Measurements from ENCODE around the gene ZCCHC24. TPM values are rescaled to one million over a fixed set of nuclear protein-coding genes. Genes with fewer than 3 reads are reported as not detected.

The ZCCHC24 gene
- total and polyA plus RNA-seq, 4 donors, result 7.8 to 23.9 (median 14.8) TPM

- H3K9ac ChIP-seq (ENCODE audit: low read depth in 1 of 2, low read length in 2 of 2), result no peak overlapping the region
- WGBS, result 94% methylated on average over 5 of the region's 5 CpGs
- no peaks in the 10 kb centered on the region for H3K27me3 ChIP-seq (ENCODE audit: control insufficient read depth in 4 of 4, insufficient read depth in 4 of 4, low read length in 3 of 4)
- H3K4me1 ChIP-seq (ENCODE audit: control insufficient read depth in 4 of 4, insufficient read depth in 4 of 4, low read length in 3 of 4), result peaks cover 28 to 82% (median 67%) of the 10 kb centered on the region in 4 donors
- H3K9me3 ChIP-seq (ENCODE audit: control insufficient read depth in 4 of 4, low read length in 3 of 4), result no peaks in the 10 kb centered on the region
- H3K27ac ChIP-seq (ENCODE audit: low read depth in 1 of 2, low read length in 2 of 2), result no peak overlapping the region
- no peak overlapping the region for H3K4me3 ChIP-seq (ENCODE audit: low read depth in 1 of 3, low read length in 3 of 3)
- TF ChIP-seq NR2F2 (IDR thresholded peaks at IDR 0.05) (no peak), ZBTB33 (IDR thresholded peaks at IDR 0.05) (no peak), HNF4G (IDR thresholded peaks at IDR 0.05) (no peak), GABPA (IDR thresholded peaks at IDR 0.05 in 1 of 2, conservative IDR thresholded peaks at IDR 0.05 in 1 of 2) (no peak), SP1 (IDR thresholded peaks at IDR 0.05) (no peak), YY1 (IDR thresholded peaks at IDR 0.05) (no peak), FOXA2 (IDR thresholded peaks at IDR 0.05) (no peak), REST (IDR thresholded peaks at IDR 0.05) (no peak), HNF4A (conservative IDR thresholded peaks at IDR 0.05) (no peak), ATF3 (IDR thresholded peaks at IDR 0.05) (no peak), TAF1 (conservative IDR thresholded peaks at IDR 0.05) (no peak), JUND (IDR thresholded peaks at IDR 0.05) (no peak), RXRA (IDR thresholded peaks at IDR 0.05) (no peak), FOXA1 (IDR thresholded peaks at IDR 0.05) (no peak), CTCF (IDR thresholded peaks at IDR 0.05; ENCODE audit: low read depth, low read length, missing input control) (no peak), EGR1 (IDR thresholded peaks at IDR 0.05; ENCODE audit: low read depth in 2 of 2) (no peak)
- H3K36me3 ChIP-seq (ENCODE audit: control insufficient read depth in 4 of 4, insufficient read depth in 3 of 4, low read depth in 1 of 4, low read length in 3 of 4), result peaks cover 0 to 2% (median 0%) of the 10 kb centered on the region in 4 donors
- DNase-seq (ENCODE audit: low spot score), result no peak
These were observed 48.9 kb downstream of the ZCCHC24 start for GRCh38 chr10:79396520-79396919.

- H3K27me3 ChIP-seq (ENCODE audit: control insufficient read depth in 4 of 4, insufficient read depth in 4 of 4, low read length in 3 of 4), result no peaks in the 10 kb centered on the region
- 87% methylated on average over 5 of the region's 5 CpGs for WGBS
- H3K9me3 ChIP-seq (ENCODE audit: control insufficient read depth in 4 of 4, low read length in 3 of 4), result no peaks in the 10 kb centered on the region
- no peak overlapping the region for H3K4me3 ChIP-seq (ENCODE audit: low read depth in 1 of 3, low read length in 3 of 3)
- H3K9ac ChIP-seq (ENCODE audit: low read depth in 1 of 2, low read length in 2 of 2), result no peak overlapping the region
- peaks cover 26 to 71% (median 51%) of the 10 kb centered on the region in 4 donors for H3K4me1 ChIP-seq (ENCODE audit: control insufficient read depth in 4 of 4, insufficient read depth in 4 of 4, low read length in 3 of 4)
- H3K27ac ChIP-seq (ENCODE audit: low read depth in 1 of 2, low read length in 2 of 2), result peak overlapping the region in 1 of 2 donors; percentile 28
- no peak for DNase-seq (ENCODE audit: low spot score)
- H3K36me3 ChIP-seq (ENCODE audit: control insufficient read depth in 4 of 4, insufficient read depth in 3 of 4, low read depth in 1 of 4, low read length in 3 of 4), result peaks cover 0 to 5% (median 0%) of the 10 kb centered on the region in 4 donors
- TF ChIP-seq RAD21 (IDR thresholded peaks at IDR 0.05) (no peak), RXRA (IDR thresholded peaks at IDR 0.05) (no peak), CTCF (IDR thresholded peaks at IDR 0.05; ENCODE audit: low read depth, low read length, missing input control) (no peak), ATF3 (IDR thresholded peaks at IDR 0.05) (no peak), JUND (IDR thresholded peaks at IDR 0.05) (no peak), GABPA (IDR thresholded peaks at IDR 0.05 in 1 of 2, conservative IDR thresholded peaks at IDR 0.05 in 1 of 2) (no peak), HNF4A (conservative IDR thresholded peaks at IDR 0.05) (no peak), REST (IDR thresholded peaks at IDR 0.05) (no peak), FOXA1 (IDR thresholded peaks at IDR 0.05) (no peak), FOXA2 (IDR thresholded peaks at IDR 0.05) (no peak), SP1 (IDR thresholded peaks at IDR 0.05) (no peak), TAF1 (conservative IDR thresholded peaks at IDR 0.05) (no peak)
These were observed 50.8 kb downstream of the ZCCHC24 start for GRCh38 chr10:79394664-79395063.

Measured in liver (tissue), 9 donors.